GM10266 (cell line): ENCODE measurements around the gene ABCG1.

ENCODE experiments used
- DNase-seq: peaks from one replicate; pipeline ENCODE4 v3.0.0; 2012; ENCODE audit errors: extremely low spot score
- CTCF ChIP-seq: IDR thresholded peaks from 2 replicates; pipeline ENCODE4 v1.5.1; 2012; ENCODE audit warnings: mild to moderate bottlenecking, low read depth; ENCODE audit not compliant: control insufficient read depth, insufficient read depth; ENCODE audit errors: missing control alignments

The ABCG1 gene

GRCh38 chr21:42293649-42294272 lies 74.8 kb downstream of the ABCG1 start:
- DNase-seq, result no peak
- no peak for TF ChIP-seq CTCF

- no peak for DNase-seq
- TF ChIP-seq CTCF, result no peak
These were observed 75.4 kb downstream of the ABCG1 start for GRCh38 chr21:42294273-42294880.

- no peak for TF ChIP-seq CTCF
- no peak for DNase-seq
These were observed 76.9 kb downstream of the ABCG1 start for GRCh38 chr21:42295845-42296244.

- DNase-seq, result no peak
- TF ChIP-seq CTCF, result no peak
These were observed 77.6 kb downstream of the ABCG1 start for GRCh38 chr21:42296501-42296900.

GRCh38 chr21:42297377-42297776 lies 78.4 kb downstream of the ABCG1 start:
- no peak for DNase-seq

GRCh38 chr21:42298237-42298636 lies 79.3 kb downstream of the ABCG1 start:
- DNase-seq, result no peak
- no peak for TF ChIP-seq CTCF

More at GRCh38 chr21:42297377-42297776, 78.4 kb downstream of the ABCG1 start:
- TF ChIP-seq CTCF, result no peak

- DNase-seq, result no peak
- no peak for TF ChIP-seq CTCF
These were observed 79.7 kb downstream of the ABCG1 start for GRCh38 chr21:42298657-42299056.
